Ammon's horn (tissue), 1 donor: ENCODE results near the gene CFHR5.
"Not testable (repeated sequence)": the region's sequence is repeated elsewhere in the genome, so short reads cannot be mapped to it uniquely, and the experiment has no call there.

ENCODE experiments used
- DNase-seq: peaks from one replicate; pipeline ENCODE4 v3.0.0-alpha.2; 2016; ENCODE audit warnings: low spot score

CFHR5 gene

DNA sequence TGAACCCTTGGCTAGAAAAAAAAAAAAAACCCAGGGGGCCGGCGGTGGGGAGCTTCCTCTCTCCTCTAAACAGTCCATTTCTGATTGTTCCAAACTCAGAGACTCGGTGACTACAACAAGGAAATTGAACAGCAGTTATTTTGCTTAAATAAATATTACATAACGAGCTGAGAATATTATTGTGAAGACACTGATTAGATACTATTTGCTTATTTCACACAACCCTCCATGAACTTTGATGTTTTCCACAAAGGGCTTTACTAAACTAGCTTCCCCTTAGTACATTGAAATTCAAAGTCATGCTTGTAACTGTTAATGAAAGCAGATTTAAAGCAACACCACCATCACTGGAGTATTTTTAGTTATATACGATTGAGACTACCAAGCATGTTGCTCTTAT, at the start of gene CFHR5:
Gene CFHR5 (plus strand): TSS at position 279 of the 400 bp plus-strand sequence. CDS start 109 bp downstream, at position 388.
- DNase-seq: no peak

DNA sequence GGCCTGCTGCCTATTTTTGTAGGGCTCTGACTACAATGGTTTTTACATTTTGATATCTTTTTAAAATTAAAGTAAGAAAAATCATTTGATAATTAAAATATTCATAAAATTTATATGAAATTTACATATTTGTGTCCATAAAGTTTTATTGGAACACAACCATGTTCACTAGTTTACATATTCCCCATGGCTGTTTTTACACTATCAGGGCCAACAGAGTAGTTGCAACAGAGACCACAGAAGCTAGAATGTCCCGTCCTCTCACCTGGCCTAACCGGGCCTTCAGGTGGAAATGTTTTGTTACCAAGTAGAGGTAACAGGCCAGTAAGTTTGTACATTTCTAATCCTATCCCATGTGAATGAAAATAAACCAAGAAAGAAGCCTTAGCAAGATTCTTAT, 44.5 kb upstream of the CFHR5 start:
- DNase-seq: not testable (repeated sequence)

DNA sequence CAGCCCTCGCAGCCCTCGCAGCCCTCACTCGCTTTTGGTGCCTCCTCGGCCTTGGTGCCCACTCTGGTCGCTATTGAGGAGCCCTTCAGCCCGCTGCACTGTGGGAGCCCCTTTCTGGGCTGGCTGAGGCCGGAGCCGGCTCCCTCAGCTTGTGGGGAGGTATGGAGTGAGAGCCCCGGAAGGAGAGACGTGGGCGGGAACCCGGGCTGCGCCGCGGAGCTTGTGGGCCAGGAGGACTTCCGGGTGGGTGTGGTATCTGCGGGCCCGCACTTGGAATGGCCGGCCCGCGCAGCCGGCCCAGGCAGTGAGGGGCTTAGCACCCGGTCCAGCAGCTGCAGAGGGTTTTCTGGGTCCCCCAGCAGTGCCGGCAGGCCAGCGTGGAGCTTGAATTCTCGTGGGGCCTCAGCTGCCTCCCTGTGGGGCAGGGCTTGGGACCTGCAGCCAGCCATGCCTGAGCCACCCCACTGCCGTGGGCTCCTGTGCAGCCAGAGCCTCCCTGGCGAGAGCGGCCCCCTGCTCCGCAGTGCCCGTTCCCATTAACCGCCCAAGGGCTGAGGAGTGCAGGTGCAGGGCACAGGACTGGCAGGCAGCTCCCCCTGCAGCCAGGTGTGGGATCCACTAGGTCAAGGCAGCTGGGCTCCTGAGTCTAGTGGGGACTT, 43.7 kb upstream of the CFHR5 start:
- no peak for DNase-seq

DNA sequence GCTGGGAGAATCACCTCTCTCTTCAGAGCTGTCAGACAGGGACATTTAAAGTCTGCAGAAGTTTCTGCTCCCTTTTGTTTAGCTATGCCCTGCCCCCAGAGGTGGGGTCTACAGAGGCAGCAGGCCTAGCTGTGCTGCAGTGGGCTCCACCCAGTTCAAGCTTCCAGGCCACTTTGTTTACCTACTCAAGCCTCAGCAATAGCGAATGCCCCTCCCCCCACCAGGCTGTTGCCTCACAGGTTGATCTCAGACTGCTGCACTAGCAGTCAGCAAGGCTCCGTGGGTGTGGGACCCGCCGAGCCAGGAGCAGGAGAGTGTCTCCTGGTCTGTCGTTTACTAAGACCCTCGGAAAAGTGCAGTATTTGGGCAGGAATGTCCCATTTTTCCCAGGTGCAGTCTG, 35.9 kb upstream of the CFHR5 start:
- DNase-seq: not testable (repeated sequence)

DNA sequence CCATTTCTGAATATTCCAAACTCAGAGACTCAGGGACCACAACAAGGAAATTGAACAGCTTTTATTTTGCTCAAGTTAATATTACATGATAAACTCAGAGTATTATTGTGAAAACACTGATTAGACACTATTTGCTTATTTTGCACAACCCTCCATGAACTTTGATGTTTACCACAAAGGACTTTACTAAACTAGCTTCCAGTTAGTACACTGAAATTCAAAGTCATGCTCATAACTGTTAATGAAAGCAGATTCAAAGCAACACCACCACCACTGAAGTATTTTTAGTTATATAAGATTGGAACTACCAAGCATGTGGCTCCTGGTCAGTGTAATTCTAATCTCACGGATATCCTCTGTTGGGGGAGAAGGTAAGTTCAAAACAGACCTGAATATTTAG, 33.8 kb upstream of the CFHR5 start, which contains the start of gene CFHR2:
Gene CFHR2 (plus strand): TSS at position 171 of the 400 bp plus-strand sequence. CDS start 143 bp downstream, at position 314.
- not testable (repeated sequence) for DNase-seq

DNA sequence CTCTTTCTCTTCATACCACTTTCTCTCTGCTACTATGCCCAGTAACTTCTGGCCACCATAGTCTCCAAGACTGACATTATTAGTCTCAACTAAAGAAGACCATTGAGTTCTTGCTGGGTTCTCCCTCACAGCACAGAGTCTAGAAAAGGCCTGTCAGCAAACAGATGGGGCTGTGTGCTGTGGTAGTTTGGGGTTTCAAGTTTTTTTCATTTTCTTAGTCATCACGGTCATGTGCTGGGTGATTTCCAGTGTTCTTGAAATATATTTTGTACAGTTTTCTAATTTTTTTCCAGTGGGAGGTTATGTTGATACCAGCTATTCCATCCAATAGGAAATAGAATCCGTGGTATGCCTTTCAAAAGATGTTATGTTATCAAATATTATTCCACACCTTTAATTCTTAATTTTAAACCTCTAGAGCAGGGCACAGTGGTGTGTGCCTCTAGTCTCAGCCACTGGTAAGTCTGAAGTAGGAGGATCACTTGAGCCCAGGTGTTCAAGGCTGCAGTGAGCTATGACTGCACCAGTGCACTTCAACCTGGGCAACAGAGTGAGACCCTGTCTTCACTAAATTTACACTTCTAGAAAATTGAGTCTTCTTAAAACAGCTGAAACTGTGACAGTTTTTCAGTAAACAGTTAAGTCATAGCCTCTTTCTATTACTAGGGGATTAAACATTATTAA, 25.5 kb upstream of the CFHR5 start:
- DNase-seq: no peak

DNA sequence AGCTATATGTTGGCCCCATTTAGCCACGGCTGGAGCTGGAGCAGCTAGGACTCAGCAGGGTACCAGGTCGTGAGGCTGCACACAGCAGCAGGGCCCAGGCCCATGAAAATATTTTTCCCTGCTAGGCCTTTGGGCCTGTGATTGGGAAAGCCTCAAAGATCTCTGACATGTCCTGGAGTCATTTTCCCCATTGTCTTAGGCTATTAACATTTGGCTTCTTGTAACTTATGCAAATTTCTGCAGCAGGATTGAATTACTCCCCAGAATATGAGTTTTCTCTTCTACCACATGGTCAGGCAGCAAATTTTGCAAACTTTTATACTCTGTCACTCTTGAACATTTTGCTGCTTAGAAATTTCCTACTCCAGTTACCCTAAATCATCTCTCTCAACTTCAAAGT, 22.6 kb upstream of the CFHR5 start:
- no peak for DNase-seq

DNA sequence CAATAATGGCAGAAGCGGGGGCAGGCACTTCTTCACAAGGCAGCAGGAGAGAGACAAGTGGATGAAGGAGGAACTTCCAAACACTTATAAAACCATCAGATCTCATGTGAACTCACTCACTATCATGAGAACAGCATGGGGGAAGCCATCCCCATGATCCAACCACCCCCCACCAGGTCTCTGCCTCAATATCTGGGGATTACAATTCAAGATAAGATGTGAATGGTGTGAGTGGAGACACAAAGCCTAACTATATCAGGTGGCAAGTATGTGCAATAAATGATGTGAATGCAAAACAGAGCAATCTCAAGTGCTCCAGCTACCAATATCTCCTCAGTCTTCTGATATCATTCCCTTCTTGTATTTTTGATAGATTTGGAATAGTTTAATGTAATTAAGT, 21.4 kb upstream of the CFHR5 start:
- no peak for DNase-seq

DNA sequence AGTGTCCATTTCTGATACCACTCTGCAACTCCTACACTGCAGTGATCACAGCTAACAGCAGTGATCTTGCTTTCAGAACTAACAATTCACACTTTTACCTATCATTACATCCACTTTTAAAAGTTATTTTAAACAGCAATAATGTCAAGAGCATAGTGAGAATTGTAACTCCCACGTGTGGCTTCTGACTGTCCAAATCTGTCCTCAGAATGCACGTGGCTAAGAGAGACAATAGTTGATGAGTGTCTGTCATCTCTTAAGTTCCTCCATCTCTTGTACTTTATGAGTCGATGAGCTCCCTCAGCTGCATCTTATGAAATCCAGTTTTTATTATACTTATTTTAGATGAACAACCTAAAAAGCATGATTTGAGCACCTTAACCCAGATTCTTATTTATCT, 16.5 kb upstream of the CFHR5 start:
- no peak for DNase-seq

DNA sequence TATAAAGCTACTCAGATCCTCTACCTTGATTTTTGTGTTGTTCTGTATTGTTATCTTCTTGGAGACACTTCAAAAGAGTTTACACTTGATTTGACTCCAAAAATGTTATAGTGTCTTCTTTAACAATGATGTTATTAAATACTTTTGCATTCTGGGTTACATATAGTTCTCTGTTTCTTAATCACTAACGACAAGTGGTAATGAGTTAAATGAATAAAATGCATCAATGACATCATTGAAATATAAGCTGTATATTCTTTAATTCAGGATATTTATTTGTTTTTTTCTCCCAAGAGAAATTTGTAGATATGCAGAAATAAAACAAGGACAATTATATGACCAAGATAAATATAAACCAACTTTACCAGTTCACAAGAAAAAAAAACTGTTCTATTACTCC, 7.2 kb upstream of the CFHR5 start:
- no peak for DNase-seq

DNA sequence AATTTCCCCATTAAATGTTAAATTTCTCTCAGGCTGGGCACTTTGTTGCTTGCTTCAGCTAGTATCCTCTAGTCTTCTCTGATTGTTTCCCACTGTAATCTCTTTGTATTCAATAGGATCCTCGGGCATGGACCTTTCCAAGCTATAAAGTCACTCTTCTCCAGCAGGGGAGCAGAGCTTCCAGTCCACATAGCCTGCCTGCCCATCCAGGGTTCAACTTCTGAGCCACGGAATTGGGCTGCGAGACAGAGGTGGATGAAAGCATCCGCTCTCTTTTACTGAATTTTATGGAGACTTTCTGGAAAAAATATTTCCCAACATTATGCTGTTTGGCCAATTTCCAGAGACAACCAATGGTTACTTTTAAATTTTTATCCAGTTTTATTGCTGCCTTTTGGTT, 1.1 kb upstream of the CFHR5 start:
- no peak for DNase-seq

DNA sequence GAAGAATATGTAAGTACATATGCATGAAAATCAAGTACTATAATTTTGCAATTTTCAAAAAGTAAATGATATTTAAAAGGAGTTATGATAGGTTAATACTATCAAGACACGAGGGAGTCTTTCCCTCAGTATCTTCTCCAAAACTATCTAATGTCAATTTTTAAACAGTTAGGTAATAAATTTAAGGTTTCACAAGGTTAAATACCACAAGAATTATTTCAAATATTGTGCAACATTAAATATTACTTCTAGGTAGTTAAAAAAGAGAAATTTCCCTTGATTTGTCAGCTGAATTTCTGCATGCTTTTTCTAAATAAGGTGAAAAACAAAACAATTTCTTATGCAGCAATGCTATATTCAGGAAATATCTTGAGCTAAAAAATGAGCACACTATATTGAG, 3.5 kb downstream of the CFHR5 start:
- no peak for DNase-seq

DNA sequence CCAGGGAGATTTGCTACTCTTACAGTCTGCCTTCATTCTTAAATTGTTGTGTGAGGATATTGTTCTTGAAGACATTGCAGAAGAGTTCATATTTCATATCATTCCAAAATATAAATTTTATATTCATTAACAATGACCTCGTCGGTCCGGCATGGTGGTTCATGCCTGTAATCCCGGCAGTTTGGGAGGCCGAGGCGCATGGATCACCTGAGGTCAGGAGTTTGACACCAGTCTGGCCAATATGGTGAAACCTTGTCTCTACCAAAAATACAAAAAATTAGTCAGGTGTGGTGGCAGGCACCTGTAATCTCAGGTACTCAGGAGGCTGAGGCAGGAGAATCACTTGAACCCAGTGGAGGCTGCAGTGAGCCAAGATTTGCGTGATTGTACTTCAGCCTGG, 4.9 kb downstream of the CFHR5 start:
- DNase-seq: not testable (repeated sequence)

DNA sequence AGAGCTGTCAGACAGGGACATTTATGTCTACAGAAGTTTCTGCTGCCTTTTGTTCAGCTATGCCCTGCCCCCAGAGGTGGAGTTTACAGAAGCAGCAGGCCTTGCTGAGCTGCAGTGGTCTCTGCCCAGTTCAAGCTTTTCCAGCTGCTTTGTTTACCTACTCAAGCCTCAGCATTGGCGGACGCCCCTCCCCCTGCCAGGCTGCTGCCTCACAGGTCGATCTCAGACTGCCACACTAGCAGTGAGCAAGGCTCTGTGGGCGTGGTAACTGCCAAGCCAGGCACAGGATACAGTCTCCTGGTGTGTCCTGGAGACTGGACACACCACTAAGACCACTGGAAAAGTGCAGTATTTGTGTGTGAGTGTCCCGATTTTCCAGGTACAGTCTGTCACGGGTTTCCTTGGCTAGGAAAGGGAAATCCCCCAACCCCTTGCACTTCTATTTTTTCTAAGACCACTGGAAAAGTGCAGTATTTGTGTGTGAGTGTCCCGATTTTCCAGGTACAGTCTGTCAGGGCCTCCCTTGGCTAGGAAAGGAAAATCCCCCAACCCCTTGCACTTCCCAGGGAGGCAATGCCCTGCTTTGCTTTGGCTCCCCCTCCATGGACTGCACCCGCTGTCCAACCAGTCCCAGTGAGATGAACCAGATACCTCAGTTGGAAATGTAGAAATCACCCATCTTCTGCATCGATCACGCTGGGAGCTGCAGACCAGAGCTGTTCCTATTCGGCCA, 14.7 kb downstream of the CFHR5 start:
- DNase-seq: not testable (repeated sequence)

DNA sequence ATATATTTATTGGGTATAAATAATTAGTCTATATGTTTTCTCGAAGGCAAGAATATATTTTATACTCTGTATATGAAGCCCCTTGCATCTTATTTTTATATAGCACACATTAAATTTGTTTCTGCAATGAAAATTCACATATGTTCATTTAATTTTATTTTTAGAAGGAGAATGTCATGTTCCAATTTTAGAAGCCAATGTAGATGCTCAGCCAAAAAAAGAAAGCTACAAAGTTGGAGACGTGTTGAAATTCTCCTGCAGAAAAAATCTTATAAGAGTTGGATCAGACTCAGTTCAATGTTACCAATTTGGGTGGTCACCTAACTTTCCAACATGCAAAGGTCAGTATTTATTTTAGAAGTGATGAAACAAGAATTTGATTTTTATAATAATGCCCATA, 16.6 kb downstream of the CFHR5 start:
- DNase-seq: no peak

DNA sequence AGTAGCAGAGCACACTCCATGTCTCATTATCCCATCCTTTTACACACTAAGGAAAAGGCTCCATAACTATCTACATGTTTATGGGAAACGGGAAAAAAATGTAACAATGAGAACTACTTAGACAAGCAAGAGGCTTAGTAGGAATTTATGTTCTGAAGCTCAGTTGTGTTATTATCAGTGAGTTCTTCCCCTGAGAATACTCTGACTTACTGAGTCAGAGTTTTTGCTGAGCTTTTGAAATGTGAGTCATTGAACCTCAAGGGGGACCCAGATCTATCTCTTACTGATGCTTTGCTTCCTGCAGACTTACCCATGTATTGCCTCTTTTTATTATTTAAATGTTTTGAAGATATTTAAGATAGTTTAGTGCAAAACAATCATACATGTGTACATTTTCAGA, 20.1 kb downstream of the CFHR5 start:
- DNase-seq: no peak

DNA sequence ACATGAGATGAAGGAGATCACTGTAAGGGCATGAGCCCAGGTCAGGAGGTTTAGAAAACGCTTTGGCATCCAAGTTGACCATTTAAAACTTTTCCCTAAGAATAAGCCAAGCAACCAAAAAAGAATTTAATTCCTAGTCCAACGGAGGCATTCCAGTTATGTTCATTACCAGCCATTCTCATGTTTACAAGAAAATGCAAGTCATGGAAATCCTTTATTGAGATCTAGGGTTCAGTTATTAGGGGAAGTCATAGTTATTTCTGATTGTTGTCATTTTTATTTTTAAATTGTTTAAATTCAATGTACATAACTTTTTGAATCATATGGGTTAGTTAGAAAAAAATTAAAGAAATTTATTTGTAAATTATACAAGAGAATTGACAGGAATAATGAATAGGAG, 24.5 kb downstream of the CFHR5 start:
- DNase-seq: no peak

DNA sequence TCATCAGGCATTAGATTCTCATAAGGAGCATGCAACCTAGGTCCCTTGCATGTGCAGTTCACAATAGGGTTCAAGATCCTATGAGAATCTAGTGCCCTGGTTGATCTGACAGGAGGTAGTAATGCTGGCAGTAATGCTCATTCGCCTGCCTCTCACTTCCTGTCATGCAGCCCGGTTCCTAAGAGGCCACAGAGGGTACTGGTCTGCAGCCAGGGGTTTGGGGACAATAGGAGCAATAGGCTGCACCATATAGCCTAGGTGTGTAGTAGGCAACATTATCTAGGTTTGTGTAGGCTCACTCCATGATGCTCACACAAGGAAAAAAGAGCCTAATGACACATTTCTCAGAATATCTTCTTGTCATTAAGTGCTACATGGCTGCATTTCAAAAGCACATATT, 25.8 kb downstream of the CFHR5 start:
- no peak for DNase-seq

DNA sequence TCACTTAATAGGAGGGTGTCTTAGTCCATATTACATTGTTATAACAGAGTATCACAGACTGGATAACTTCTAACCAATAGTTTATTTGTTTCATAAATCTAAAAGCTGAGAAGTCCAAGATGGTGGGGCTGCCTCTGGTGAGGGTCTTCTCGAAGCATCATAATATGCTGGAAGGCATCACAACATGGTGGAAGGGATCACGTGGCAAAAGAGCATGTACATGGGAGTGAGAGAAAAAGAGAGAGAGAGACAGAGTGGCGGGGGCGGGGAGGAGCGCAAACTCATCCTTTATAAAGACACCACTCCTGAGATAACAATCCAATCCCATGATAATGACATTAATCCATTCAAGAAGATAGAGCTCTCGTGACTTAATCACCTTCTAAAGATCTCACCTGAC, 31.5 kb downstream of the CFHR5 start:
- DNase-seq: no peak

DNA sequence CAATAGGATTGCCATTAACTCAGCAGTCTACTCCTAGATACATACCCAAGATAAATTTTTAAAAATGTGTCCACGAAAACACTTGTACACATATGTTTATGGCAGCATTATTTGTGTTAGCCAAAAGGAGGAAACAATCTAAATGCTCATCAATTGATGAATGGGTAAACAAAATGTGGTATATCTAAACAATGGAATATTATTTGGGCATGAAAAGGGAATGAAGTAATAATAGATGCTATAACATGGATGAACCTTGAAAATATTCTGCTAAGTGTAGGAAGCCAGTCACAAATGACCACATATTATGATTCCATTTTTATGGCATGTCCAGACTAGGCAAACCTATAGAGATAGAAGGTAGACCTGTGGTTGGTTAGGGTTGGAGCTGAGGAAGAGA, 34.3 kb downstream of the CFHR5 start:
- DNase-seq: no peak

DNA sequence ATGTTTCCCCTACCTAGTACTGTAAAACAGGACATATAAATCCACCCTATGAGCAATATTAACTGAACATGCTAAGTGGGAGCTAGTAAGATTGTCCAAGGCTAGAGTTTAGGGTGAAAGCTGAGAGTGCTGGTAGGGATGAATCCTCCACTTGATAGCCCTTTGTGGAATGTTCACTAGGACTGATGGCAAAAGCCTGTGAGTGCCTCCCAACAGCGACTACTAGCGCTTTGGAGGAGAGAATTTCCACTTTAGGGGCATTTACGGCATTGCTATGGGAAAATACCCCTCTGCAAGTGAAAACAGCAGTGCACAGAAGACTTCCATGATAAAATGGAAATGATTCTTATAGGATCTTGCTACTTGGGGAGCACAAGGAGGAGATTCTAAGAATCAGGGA, 35.9 kb downstream of the CFHR5 start:
- DNase-seq: no peak

DNA sequence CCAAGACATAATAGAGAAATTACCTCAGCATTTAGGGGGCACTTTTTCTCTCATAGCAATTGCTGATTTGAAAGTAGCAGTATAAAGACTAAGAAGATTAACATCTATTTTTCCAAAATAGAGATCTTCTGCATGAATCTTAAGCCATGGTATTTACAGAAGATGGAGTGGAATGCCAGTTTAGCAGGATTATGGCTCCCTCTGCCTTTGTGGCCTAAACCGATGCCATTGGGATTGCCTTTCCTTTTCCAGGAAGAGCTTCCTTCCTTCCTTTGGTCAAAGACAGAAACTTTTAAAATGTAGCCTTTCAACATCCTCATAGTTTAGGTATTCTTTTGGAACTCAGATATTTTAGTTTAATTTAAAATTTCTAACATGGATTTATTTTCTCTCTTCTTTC, 39.4 kb downstream of the CFHR5 start:
- DNase-seq: no peak

DNA sequence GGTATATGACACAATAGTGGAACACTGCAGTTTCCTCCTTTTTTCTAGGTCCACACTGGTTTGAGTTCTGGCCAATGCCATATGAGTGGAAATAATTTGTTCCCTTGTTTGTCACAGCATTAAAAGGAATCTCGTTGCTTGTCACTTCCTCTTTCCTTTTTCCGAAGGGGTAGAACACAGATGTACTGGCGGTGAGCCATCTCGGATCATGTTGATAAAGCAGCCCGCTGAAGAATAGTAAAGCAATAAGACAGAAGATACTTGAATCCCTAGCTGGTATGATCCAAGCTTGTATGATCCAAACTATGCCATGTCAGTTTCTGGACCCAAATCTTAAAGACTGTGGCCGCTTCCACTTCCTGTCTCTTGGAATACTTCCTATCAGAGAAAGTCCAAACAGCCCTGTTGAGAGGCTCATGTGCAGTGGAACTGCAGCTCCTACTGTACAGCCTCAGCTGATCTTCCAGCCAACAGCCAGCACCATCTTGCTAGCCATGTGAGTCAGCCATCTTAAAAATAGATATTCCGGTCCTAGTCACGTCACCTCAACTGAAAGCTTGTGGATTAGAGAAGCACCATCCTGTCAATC, 40.3 kb downstream of the CFHR5 start:
- DNase-seq: no peak
